ENCODE results near the gene DTX2. TPM values are rescaled to one million over a fixed set of nuclear protein-coding genes. Genes with fewer than 3 reads are reported as not detected.
"Not testable (repeated sequence)": the region's sequence is repeated elsewhere in the genome, so short reads cannot be mapped to it uniquely, and the experiment has no call there.

The DTX2 gene
- total RNA-seq, 4 donors from 2014 or later: 26.8 to 49.2 (median 33.7) TPM

- Histone ChIP-seq H3K27me3 (peaks cover 0 to 9% of the 10 kb centered on the region in 2 donors), H3K9me3 (no peaks in the 10 kb centered on the region), H3K4me3 (no peak overlapping the region), H3K4me1 (no peaks in the 10 kb centered on the region), H3K36me3 (peaks cover 0 to 3% (median 0%) of the 10 kb centered on the region in 3 donors), H3K27ac (no peak overlapping the region)
- TF ChIP-seq POLR2A (IDR thresholded peaks at IDR 0.05) (no peak), EP300 (IDR thresholded peaks at IDR 0.05) (no peak), CTCF (IDR thresholded peaks at IDR 0.05) (no peak)
- no peak for DNase-seq (ENCODE audit: low spot score in 2 of 2)
- 81 to 85% methylated on average over 18 of the region's 18 CpGs for WGBS, 2 donors
Measured at GRCh38 chr7:76428868-76429805, 32.4 kb upstream of the DTX2 start.

GRCh38 chr7:76430211-76430610, 31.3 kb upstream of the DTX2 start:
- H3K27ac ChIP-seq: no peak overlapping the region
- H3K36me3 ChIP-seq: peaks cover 0 to 3% (median 0%) of the 10 kb centered on the region in 3 donors
- no peaks in the 10 kb centered on the region for H3K9me3 ChIP-seq
- H3K27me3 ChIP-seq: peaks cover 0 to 1% of the 10 kb centered on the region in 2 donors
- no peak for DNase-seq (ENCODE audit: low spot score in 2 of 2)
- TF ChIP-seq EP300 (IDR thresholded peaks at IDR 0.05) (no peak), CTCF (IDR thresholded peaks at IDR 0.05) (no peak), POLR2A (IDR thresholded peaks at IDR 0.05) (no peak)
- 90 to 91% methylated on average over 8 to 9 of the region's 9 CpGs for WGBS, 2 donors
- H3K4me1 ChIP-seq: no peaks in the 10 kb centered on the region
- no peak overlapping the region for H3K4me3 ChIP-seq

GRCh38 chr7:76430836-76431235, 30.7 kb upstream of the DTX2 start:
- Histone ChIP-seq H3K4me3 (no peak overlapping the region), H3K27me3 (no peaks in the 10 kb centered on the region), H3K4me1 (no peaks in the 10 kb centered on the region), H3K27ac (no peak overlapping the region), H3K9me3 (no peaks in the 10 kb centered on the region), H3K36me3 (peaks cover 0 to 3% (median 0%) of the 10 kb centered on the region in 3 donors)
- TF ChIP-seq CTCF (IDR thresholded peaks at IDR 0.05) (no peak), EP300 (IDR thresholded peaks at IDR 0.05) (no peak), POLR2A (IDR thresholded peaks at IDR 0.05) (no peak)
- 86 to 94% methylated on average over 3 of the region's 3 CpGs for WGBS, 2 donors
- no peak for DNase-seq (ENCODE audit: low spot score in 2 of 2)

GRCh38 chr7:76437873-76438272, 23.6 kb upstream of the DTX2 start:
- DNase-seq (ENCODE audit: low spot score in 2 of 2): peak; percentile 45 to 71
- not testable (repeated sequence) for H3K4me3 ChIP-seq, H3K4me1 ChIP-seq, H3K27me3 ChIP-seq, H3K27ac ChIP-seq, H3K9me3 ChIP-seq, H3K36me3 ChIP-seq
- WGBS, 2 donors: 8 to 18% methylated on average over 2 of the region's 2 CpGs
- peak in 4 of 5 experiments; percentile 28 to 70 (median 50) for TF ChIP-seq CTCF (IDR thresholded peaks at IDR 0.05)

GRCh38 chr7:76439120-76439888, 22.2 kb upstream of the DTX2 start:
- 57 to 80% methylated on average over 1 of the region's 7 CpGs for WGBS, 2 donors
- H3K27ac ChIP-seq; H3K9me3 ChIP-seq; H3K27me3 ChIP-seq; DNase-seq (ENCODE audit: low spot score in 2 of 2); H3K4me3 ChIP-seq; H3K36me3 ChIP-seq; H3K4me1 ChIP-seq: not testable (repeated sequence)

GRCh38 chr7:76440404-76440803, 21.1 kb upstream of the DTX2 start:
- H3K9me3 ChIP-seq; DNase-seq (ENCODE audit: low spot score in 2 of 2); H3K27ac ChIP-seq; H3K27me3 ChIP-seq; H3K4me1 ChIP-seq; H3K36me3 ChIP-seq; H3K4me3 ChIP-seq: not testable (repeated sequence)
- 74 to 93% methylated on average over 4 of the region's 4 CpGs for WGBS, 2 donors

GRCh38 chr7:76441792-76442191, 19.7 kb upstream of the DTX2 start:
- not testable (repeated sequence) for H3K27me3 ChIP-seq; H3K36me3 ChIP-seq; H3K4me1 ChIP-seq; H3K27ac ChIP-seq; H3K4me3 ChIP-seq; H3K9me3 ChIP-seq; DNase-seq (ENCODE audit: low spot score in 2 of 2)
- WGBS, 2 donors: 60 to 90% methylated on average over 1 to 2 of the region's 10 CpGs

GRCh38 chr7:76442664-76443446, 18.7 kb upstream of the DTX2 start:
- not testable (repeated sequence) for H3K9me3 ChIP-seq; H3K27ac ChIP-seq; H3K4me1 ChIP-seq; H3K27me3 ChIP-seq; H3K4me3 ChIP-seq; DNase-seq (ENCODE audit: low spot score in 2 of 2); H3K36me3 ChIP-seq
- 92% methylated on average over 2 of the region's 5 CpGs; no CpG with 5 or more reads in 1 of the 2 donors for WGBS, 2 donors

Data from tibial nerve (tissue), 4 donors.